Lower leg skin (tissue), 4 donors: ENCODE data around the gene RSKR. TPM values are rescaled to one million over a fixed set of nuclear protein-coding genes. Genes with fewer than 3 reads are reported as not detected.

ENCODE experiments used
- DNase-seq, 2 donors: peaks; one replicate each; pipeline ENCODE4 v3.0.0-alpha.2; 2019; ENCODE audit warnings: low spot score in 2 of 2
- H3K4me3 ChIP-seq: fragments of 200-600 bp; sonication (generic); 2 replicates; pipeline ENCODE4 v1.5.1; 2017; ENCODE audit warnings: mild to moderate bottlenecking, low read depth; ENCODE audit not compliant: poor library complexity, severe bottlenecking
- CTCF ChIP-seq, 3 donors: fragments of 450-650 bp; IDR thresholded peaks; one replicate each; pipeline ENCODE4 v1.5.1; 2016; ENCODE audit warnings: antibody characterized with exemption in 3 of 3, mild to moderate bottlenecking in 3 of 3, moderate library complexity in 2 of 3
- POLR2A ChIP-seq, 2 donors: fragments of 450-650 bp; IDR thresholded peaks; one replicate each; pipeline ENCODE4 v1.6.1; 2016 to 2017; ENCODE audit warnings: antibody characterized with exemption in 2 of 2, mild to moderate bottlenecking in 1 of 2, moderate library complexity in 1 of 2
- WGBS, 2 donors: methylation state at CpG; one replicate each; pipeline ENCODE4 v1.1.5; 2018; 5-methylcytosine and 5-hydroxymethylcytosine counted together
- intact Hi-C: fragments of 100-400 bp; cut with DNase I; formaldehyde crosslinking; loops from one replicate; pipeline ENCODE4 v1.15.0; 2023; ENCODE audit warnings: low total_unique reads
- total RNA-seq, 4 donors: library from RNA; depleted of rRNA; stranded (reverse); fragments of >200 nt; gene quantifications; one replicate each; pipeline ENCODE4 v1.1.0, GENCODE V29; 2016

RSKR gene
- total RNA-seq, 4 donors from 2014 or later: 6.7 to 8.7 (median 6.9) TPM

- peak; percentile 93 to 99 for DNase-seq
- TF ChIP-seq POLR2A (IDR thresholded peaks at IDR 0.05) (no peak), CTCF (IDR thresholded peaks at IDR 0.05) (no peak)
- 1% methylated on average over 37 to 53 of the region's 89 CpGs for WGBS, 2 donors
- peak within 1 kb of the TSS; percentile 99 for H3K4me3 ChIP-seq
- intact Hi-C loops: no loop called here
Measured at GRCh38 chr17:28644787-28645575, 31.0 kb upstream of the RSKR start, which contains the start of gene BLTP2. BLTP2 (minus strand) TSS chr17:28645158; CDS start chr17:28645056, 102 bp downstream.

- peak in 1 of 3 donors; percentile 39 for TF ChIP-seq CTCF (IDR thresholded peaks at IDR 0.05)
- no peak for TF ChIP-seq POLR2A (IDR thresholded peaks at IDR 0.05)
- WGBS, 2 donors: 0% methylated on average over 17 to 18 of the region's 18 CpGs
- H3K4me3 ChIP-seq: peak overlapping the region; percentile 99
- intact Hi-C loops: no loop called here
- peak; percentile 43 to 89 for DNase-seq
Measured at GRCh38 chr17:28643983-28644786, 30.2 kb upstream of the RSKR start.

- WGBS, 2 donors: 93 to 100% methylated on average over 2 of the region's 2 CpGs
- no peak overlapping the region for H3K4me3 ChIP-seq
Measured at GRCh38 chr17:28641579-28641978, 27.6 kb upstream of the RSKR start.

GRCh38 chr17:28635506-28635905 is 21.5 kb upstream of the RSKR start:
- intact Hi-C loops: no loop called here
- no peak for DNase-seq
- TF ChIP-seq POLR2A (IDR thresholded peaks at IDR 0.05) (no peak), CTCF (IDR thresholded peaks at IDR 0.05) (no peak)
- 100% methylated on average over 1 of the region's 1 CpG for WGBS, 2 donors
- no peak overlapping the region for H3K4me3 ChIP-seq

More at GRCh38 chr17:28641579-28641978, 27.6 kb upstream of the RSKR start:
- DNase-seq: no peak
- intact Hi-C loops: no loop called here
- TF ChIP-seq CTCF (IDR thresholded peaks at IDR 0.05) (no peak), POLR2A (IDR thresholded peaks at IDR 0.05) (no peak)

GRCh38 chr17:28634206-28634865 is 20.4 kb upstream of the RSKR start:
- H3K4me3 ChIP-seq: no peak overlapping the region
- 80 to 87% methylated on average over 14 of the region's 14 CpGs for WGBS, 2 donors
- intact Hi-C loops: no loop called here
- TF ChIP-seq POLR2A (IDR thresholded peaks at IDR 0.05): no peak
- TF ChIP-seq CTCF (IDR thresholded peaks at IDR 0.05): no peak
- DNase-seq: no peak
